Immature natural killer cell (primary cell): ENCODE data around the gene HSD17B10. TPM values are rescaled to one million over a fixed set of nuclear protein-coding genes. Genes with fewer than 3 reads are reported as not detected.

Experiments
- DNase-seq, 3 donors: peaks; one replicate each; pipeline ENCODE4 v3.0.0; 2022; ENCODE audit warnings: mixed read lengths in 1 of 3
- H3K27ac Mint-ChIP-seq, 6 donors: one replicate each; pipeline ENCODE4 v1.8.0; 2020; ENCODE audit warnings: mixed read lengths in 6 of 6, mild to moderate bottlenecking in 5 of 6, inconsistent platforms in 4 of 6, moderate library complexity in 3 of 6
- H3K27me3 Mint-ChIP-seq, 3 donors: one replicate each; pipeline ENCODE4 v1.8.0; 2020 to 2021; ENCODE audit warnings: low read depth in 3 of 3, mild to moderate bottlenecking in 3 of 3, mixed read lengths in 3 of 3, moderate library complexity in 3 of 3, inconsistent platforms in 1 of 3
- H3K36me3 Mint-ChIP-seq, 3 donors: one replicate each; pipeline ENCODE4 v1.8.0; 2020; ENCODE audit warnings: mixed read lengths in 3 of 3, inconsistent platforms in 2 of 3, mild to moderate bottlenecking in 2 of 3
- H3K4me1 Mint-ChIP-seq, 2 donors: one replicate each; pipeline ENCODE4 v1.8.0; 2020; ENCODE audit warnings: inconsistent platforms in 2 of 2, mild to moderate bottlenecking in 2 of 2, mixed read lengths in 2 of 2, moderate library complexity in 1 of 2
- H3K4me3 Mint-ChIP-seq, 5 donors: one replicate each; pipeline ENCODE4 v1.8.0; 2020; ENCODE audit warnings: mild to moderate bottlenecking in 5 of 5, mixed read lengths in 5 of 5, inconsistent platforms in 3 of 5, moderate library complexity in 3 of 5
- H3K9me3 Mint-ChIP-seq, 6 donors: one replicate each; pipeline ENCODE4 v1.8.0; 2020; ENCODE audit warnings: mild to moderate bottlenecking in 6 of 6, mixed read lengths in 6 of 6, inconsistent platforms in 4 of 6, moderate library complexity in 3 of 6
- polyA plus RNA-seq, 3 donors: library from polyadenylated mRNA; unstranded; fragments of 300-500 nt; fragmentation: Illumina TruSeq; gene quantifications; one replicate each; pipeline ENCODE4 v1.2.3, GENCODE V29; 2021

HSD17B10 gene
- polyA plus RNA-seq, 3 donors from 2014 or later: 170 to 194 (median 188) TPM

DNA sequence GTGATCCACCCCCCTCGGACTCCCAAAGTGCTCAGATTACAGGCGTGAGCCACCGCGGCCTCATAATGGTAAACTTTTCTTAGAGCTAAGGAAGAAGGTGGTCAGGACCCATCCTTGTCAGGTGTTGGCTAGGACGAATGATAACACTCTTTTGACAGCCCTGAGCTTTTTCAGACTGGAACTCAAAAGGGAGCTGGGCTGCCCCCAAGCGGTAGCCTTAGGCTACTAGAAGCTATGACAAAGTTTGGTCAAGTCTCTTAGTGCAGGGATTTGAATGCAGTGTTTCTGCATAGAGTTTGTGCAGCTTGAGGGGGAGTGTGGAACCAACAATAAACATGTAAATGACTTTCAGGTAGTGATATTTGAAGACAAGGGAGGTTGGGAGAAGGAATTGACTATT, 11.8 kb upstream of the HSD17B10 start:
- DNase-seq: peak in 1 of 3 donors; percentile 23
- H3K4me3 Mint-ChIP-seq: no peak overlapping the region
- peaks cover 10 to 12% of the 10 kb centered on the region in 2 donors for H3K4me1 Mint-ChIP-seq
- H3K27me3 Mint-ChIP-seq: peaks cover under 1 to 6% (median 2%) of the 10 kb centered on the region in 3 donors
- no peaks in the 10 kb centered on the region for H3K9me3 Mint-ChIP-seq
- H3K36me3 Mint-ChIP-seq: no peaks in the 10 kb centered on the region
- H3K27ac Mint-ChIP-seq: no peak overlapping the region

DNA sequence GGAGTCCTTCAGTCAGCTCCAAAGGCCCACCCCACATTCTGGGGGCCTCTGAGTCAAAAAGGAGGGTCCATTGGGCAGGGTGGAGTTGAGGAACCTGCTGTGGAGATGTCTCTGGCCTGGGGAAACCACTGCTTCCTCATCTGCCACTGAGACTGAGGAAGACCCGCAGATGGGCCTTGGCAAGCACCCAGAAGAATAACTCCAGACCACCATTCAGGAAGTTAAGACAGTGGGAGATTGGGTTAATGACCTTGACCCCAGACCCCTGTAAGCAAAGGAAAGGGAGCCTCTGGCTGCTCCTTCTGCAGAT, 8.1 kb upstream of the HSD17B10 start:
- H3K27me3 Mint-ChIP-seq: peaks cover 2 to 6% (median 3%) of the 10 kb centered on the region in 3 donors
- peaks cover 0 to 1% (median 0%) of the 10 kb centered on the region in 6 donors for H3K9me3 Mint-ChIP-seq
- DNase-seq: no peak
- no peaks in the 10 kb centered on the region for H3K36me3 Mint-ChIP-seq
- no peak overlapping the region for H3K27ac Mint-ChIP-seq
- peak overlapping the region in 2 of 5 donors; percentile 83 to 84 for H3K4me3 Mint-ChIP-seq
- peaks cover 11 to 15% of the 10 kb centered on the region in 2 donors for H3K4me1 Mint-ChIP-seq

DNA sequence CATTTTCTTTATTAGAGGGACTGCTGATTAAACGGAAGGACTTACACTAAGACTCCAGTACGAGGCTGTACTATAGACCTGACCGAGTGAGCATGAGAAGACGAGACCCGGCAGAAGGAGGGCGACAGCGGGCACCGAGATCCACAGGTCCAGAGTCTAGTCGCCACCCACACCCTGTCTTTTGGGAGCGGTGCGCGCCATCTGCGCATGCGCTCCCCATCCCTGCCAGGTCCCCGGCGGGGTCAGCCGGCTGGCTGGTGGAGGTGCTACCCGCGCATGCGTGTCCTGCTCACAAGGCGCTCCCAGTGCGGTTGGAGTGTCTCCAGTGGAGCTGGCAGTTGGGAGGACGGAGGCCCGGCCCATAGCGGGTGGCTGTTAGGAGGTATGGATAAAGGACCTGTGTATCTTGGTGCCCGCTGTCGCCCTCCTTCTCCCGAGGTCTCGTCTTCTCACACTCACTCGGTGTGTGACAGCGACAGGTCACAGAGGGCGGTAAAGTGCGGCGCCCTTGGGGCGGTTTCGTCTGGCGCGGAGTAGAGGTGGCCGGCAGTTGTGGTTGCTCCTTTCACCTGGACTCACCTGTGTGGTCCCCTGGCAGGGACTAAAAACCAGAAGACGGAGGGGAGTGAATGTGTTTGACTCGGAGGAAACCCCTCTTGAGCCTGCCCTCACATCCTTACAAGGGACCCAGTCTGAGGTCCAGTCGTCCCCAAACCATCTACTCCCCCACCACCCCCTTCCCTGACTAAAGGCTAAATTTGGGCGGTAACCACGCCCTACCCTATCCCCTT, 7.6 kb upstream of the HSD17B10 start:
- H3K27ac Mint-ChIP-seq: peak overlapping the region in 2 of 6 donors; percentile 18 to 75
- H3K27me3 Mint-ChIP-seq: peaks cover 2 to 6% (median 3%) of the 10 kb centered on the region in 3 donors
- no peaks in the 10 kb centered on the region for H3K36me3 Mint-ChIP-seq
- H3K4me1 Mint-ChIP-seq: peaks cover 11 to 15% of the 10 kb centered on the region in 2 donors
- DNase-seq: peak; percentile 59 to 73 (median 69)
- peak overlapping the region; percentile 74 to 84 (median 83) for H3K4me3 Mint-ChIP-seq
- peaks cover 0 to 1% (median 0%) of the 10 kb centered on the region in 6 donors for H3K9me3 Mint-ChIP-seq

DNA sequence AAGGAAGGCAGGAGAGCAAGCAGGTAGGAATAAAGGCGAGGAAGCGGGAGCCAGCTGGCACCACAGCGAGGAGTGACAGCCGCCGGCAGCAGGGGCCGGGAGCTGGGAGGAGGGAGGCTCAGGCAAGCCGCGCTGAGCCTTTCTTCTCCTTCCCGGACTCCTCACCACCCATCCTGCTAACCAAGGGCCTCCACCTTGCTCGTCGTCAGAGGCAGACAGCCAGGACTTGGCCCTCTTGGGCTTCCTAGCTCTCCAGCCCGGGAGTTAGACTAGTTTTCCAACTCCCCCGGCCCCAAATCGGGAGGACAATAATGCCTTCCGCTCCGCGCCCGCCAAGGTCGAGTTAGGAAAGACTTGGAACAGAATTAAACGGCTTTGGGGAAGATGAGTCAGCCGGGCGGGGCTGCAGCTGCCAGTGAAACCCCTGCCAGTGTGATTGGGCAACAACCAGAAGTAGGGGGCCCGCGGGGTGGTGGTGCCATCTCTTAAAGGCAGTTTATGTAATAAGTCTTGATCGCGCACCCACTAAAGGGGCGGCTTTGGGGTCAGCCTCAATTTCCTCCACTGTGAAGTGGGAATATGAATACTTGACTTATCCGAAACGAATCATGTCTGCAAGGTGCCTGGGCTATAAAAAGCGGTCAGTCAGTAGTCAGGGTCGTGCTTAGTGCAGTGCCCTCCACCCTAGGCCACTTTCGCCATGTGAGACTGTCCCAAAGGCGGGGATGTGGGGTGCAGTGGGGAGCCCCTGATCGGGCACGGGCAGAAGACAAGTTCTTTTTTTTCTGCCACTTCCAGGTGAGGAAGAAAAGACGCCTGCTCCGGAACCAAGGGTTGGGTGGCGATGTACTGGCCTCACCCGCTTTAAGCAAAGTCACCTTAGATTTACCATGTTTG, 6.7 kb upstream of the HSD17B10 start:
- Mint-ChIP-seq H3K9me3 (peaks cover 0 to 1% (median 0%) of the 10 kb centered on the region in 6 donors), H3K36me3 (no peaks in the 10 kb centered on the region), H3K27me3 (peaks cover 3 to 9% (median 4%) of the 10 kb centered on the region in 3 donors), H3K27ac (peak overlapping the region in 2 of 6 donors; percentile 17 to 75), H3K4me3 (peak overlapping the region; percentile 74 to 84 (median 83)), H3K4me1 (peaks cover 11 to 15% of the 10 kb centered on the region in 2 donors)
- DNase-seq: no peak

DNA sequence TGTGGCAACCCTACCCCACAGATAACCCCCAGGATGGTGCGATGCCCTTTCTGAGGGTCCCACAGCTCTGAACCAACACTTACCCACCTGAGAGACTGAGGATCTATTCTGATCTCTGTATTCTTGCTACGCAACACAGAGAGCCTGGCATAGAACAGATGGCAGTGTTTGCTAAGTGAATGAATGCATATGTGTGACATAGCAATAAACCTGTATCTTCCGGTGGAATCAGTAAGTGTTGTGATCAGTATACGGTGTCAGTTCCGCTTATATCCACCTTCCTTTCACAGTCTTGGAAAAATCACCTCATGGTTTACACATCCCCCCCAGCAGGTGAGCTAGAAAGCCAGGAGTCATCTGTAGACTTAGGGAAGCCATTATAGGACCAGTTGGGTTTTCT, 5.9 kb upstream of the HSD17B10 start:
- H3K4me1 Mint-ChIP-seq: peaks cover 11 to 15% of the 10 kb centered on the region in 2 donors
- H3K27ac Mint-ChIP-seq: no peak overlapping the region
- no peaks in the 10 kb centered on the region for H3K36me3 Mint-ChIP-seq
- peak overlapping the region in 2 of 5 donors; percentile 7 to 74 for H3K4me3 Mint-ChIP-seq
- DNase-seq: no peak
- H3K27me3 Mint-ChIP-seq: peaks cover 3 to 14% (median 4%) of the 10 kb centered on the region in 3 donors
- H3K9me3 Mint-ChIP-seq: peaks cover 0 to 1% (median 0%) of the 10 kb centered on the region in 6 donors

DNA sequence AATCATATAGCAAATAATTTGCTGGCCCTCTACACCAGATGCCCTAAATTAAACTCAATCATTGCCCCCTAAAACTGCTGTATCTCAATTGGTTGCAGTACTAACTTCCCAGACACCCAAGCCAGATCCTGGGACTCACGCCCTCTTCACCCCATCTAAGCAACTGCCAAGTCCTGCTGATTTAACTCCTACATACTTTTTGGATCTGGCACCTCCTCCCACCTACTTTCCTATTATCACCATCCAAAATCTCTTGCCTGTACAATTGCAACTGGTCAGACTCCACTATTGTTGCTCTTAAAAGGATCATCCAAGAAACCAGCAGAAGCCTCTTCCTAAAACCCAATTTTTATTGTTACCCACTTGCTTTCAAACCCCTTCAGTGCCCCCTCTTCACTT, 4.7 kb upstream of the HSD17B10 start:
- peaks cover 0 to 1% (median 0%) of the 10 kb centered on the region in 6 donors for H3K9me3 Mint-ChIP-seq
- no peak overlapping the region for H3K27ac Mint-ChIP-seq
- H3K4me1 Mint-ChIP-seq: peaks cover 21 to 25% of the 10 kb centered on the region in 2 donors
- DNase-seq: no peak
- peaks cover 3 to 16% (median 10%) of the 10 kb centered on the region in 3 donors for H3K27me3 Mint-ChIP-seq
- H3K4me3 Mint-ChIP-seq: no peak overlapping the region
- no peaks in the 10 kb centered on the region for H3K36me3 Mint-ChIP-seq

DNA sequence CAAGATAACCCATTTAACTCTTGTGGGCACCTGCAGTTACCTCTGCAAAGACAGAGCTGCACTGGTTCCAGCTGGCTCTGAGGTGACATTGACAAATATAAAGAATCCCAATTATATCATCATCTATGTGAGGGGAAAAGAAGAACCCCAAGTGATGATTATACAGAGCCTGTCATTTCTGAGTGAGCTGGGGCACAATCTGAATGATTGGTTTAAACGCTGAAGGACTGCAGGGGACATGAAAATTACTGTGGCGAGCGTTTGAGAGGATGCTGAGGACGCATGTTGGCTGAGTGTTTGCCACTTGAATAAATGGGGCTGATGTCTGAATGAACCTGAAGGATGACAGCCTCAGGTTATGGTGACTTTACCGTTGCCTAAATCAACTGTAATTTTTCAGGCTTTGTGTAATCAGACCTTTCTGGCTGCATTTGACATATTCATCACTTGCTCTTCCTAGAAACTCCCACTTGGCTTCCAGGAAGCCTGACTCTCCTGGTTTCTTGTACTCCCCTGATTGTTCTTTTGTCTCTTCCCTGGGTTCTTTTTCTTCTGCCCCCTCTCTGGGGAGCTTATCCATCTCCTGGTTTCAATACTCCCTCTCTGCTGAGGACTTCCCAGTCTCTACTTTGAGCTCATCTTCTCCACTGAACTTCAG, 4.1 kb upstream of the HSD17B10 start:
- Mint-ChIP-seq H3K27ac (no peak overlapping the region), H3K4me3 (no peak overlapping the region), H3K4me1 (peaks cover 25 to 30% of the 10 kb centered on the region in 2 donors), H3K27me3 (peaks cover 3 to 16% (median 10%) of the 10 kb centered on the region in 3 donors), H3K36me3 (no peaks in the 10 kb centered on the region), H3K9me3 (peaks cover 0 to 1% (median 0%) of the 10 kb centered on the region in 6 donors)
- DNase-seq: no peak

DNA sequence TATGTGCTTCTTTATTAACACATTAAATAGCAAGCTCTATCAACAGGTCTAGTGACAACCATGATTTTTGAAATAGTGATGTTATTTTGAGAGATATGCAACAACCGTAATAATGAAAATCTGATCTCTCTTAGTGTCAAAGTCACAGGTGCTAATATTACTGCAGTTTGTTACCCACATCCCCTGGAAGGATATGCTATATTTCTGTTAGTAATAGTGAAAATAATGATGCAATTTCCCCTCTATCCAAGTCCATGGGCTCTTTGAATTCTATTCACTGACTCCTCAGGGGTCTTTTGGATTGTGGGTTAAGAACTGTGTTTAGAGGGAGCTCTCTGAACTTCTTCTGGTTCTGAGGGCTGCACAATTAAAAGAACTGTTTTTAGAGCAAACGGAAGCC, 3.0 kb upstream of the HSD17B10 start:
- peaks cover 0 to 1% (median 0%) of the 10 kb centered on the region in 3 donors for H3K36me3 Mint-ChIP-seq
- H3K27ac Mint-ChIP-seq: no peak overlapping the region
- H3K4me1 Mint-ChIP-seq: peaks cover 26 to 32% of the 10 kb centered on the region in 2 donors
- no peak overlapping the region for H3K4me3 Mint-ChIP-seq
- H3K9me3 Mint-ChIP-seq: peaks cover 0 to 1% (median 0%) of the 10 kb centered on the region in 6 donors
- no peak for DNase-seq
- peaks cover 3 to 16% (median 9%) of the 10 kb centered on the region in 3 donors for H3K27me3 Mint-ChIP-seq

DNA sequence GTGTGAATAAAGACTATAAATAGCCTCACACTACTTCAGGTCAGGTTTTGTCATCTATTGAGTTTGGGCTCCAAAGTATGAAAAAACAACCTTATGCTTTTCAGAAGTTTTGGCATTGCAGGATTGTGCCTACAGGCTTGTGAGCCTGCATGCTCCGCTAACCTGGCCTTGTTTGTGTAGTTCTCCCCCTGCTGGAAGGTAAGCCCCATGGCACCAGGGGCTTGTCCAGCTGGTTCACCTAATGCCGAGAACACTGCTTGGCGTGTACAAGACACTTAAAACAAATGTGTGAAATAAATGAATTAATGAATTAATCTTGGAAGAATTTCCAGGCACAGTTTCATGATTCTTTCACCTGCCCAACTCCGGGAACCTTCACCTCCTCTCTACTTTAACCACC, 1.8 kb upstream of the HSD17B10 start:
- Mint-ChIP-seq H3K27ac (no peak overlapping the region), H3K4me3 (peak overlapping the region in 1 of 5 donors; percentile 30), H3K36me3 (peaks cover 0 to 6% (median 0%) of the 10 kb centered on the region in 3 donors), H3K4me1 (peaks cover 17 to 20% of the 10 kb centered on the region in 2 donors), H3K9me3 (peaks cover 0 to 1% (median 0%) of the 10 kb centered on the region in 6 donors), H3K27me3 (peaks cover 2 to 16% (median 8%) of the 10 kb centered on the region in 3 donors)
- peak; percentile 63 to 67 (median 64) for DNase-seq

DNA sequence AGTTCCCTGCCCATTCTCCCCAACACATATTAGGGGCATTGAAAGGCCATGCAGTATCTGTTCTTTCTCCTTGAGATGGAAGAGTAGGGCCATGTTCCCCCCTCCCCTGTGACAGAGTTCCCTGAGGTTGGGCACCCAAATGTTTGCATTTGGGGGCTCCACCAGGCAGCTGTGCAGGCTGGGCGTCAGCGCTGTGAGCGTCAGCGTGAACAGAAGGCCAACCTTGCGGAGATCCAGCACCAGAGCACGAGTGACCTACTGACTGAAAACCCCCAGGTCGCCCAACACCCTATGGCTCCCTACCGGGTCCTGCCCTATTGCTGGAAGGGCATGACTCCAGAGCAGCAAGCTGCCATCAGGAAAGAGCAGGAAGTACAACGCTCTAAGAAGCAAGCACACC, 3.9 kb downstream of the HSD17B10 start:
- peaks cover 0 to 6% (median 6%) of the 10 kb centered on the region in 3 donors for H3K27me3 Mint-ChIP-seq
- peaks cover 0 to 6% (median 0%) of the 10 kb centered on the region in 3 donors for H3K36me3 Mint-ChIP-seq
- peaks cover 16 to 17% of the 10 kb centered on the region in 2 donors for H3K4me1 Mint-ChIP-seq
- H3K4me3 Mint-ChIP-seq: no peak overlapping the region
- no peak for DNase-seq
- peak overlapping the region in 1 of 6 donors; percentile 62 for H3K27ac Mint-ChIP-seq
- no peaks in the 10 kb centered on the region for H3K9me3 Mint-ChIP-seq

DNA sequence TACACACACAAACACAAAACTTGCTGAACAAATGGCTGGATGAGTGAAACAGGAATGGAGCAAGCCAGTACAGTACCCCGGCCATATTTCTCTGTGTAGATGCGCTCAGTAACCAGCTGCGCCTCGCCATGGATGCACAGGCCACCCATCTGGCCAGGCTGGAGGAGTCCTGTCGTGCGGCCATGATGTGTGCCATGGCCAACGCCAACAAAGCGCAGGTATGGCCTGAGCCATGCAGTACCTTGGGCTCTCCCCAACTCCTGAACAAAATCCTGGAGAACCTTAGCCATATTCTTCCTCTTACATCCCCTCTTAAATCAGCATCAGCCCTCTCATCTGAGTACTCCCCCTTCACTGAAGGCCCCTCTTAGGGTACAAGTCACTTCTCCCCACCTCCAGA, 4.4 kb downstream of the HSD17B10 start:
- DNase-seq: no peak
- Mint-ChIP-seq H3K4me3 (no peak overlapping the region), H3K27me3 (peaks cover 0 to 8% (median 2%) of the 10 kb centered on the region in 3 donors), H3K4me1 (peaks cover 16% of the 10 kb centered on the region in 2 donors), H3K27ac (peak overlapping the region in 2 of 6 donors; percentile 6 to 62), H3K9me3 (no peaks in the 10 kb centered on the region), H3K36me3 (peaks cover 0 to 6% (median 0%) of the 10 kb centered on the region in 3 donors)

DNA sequence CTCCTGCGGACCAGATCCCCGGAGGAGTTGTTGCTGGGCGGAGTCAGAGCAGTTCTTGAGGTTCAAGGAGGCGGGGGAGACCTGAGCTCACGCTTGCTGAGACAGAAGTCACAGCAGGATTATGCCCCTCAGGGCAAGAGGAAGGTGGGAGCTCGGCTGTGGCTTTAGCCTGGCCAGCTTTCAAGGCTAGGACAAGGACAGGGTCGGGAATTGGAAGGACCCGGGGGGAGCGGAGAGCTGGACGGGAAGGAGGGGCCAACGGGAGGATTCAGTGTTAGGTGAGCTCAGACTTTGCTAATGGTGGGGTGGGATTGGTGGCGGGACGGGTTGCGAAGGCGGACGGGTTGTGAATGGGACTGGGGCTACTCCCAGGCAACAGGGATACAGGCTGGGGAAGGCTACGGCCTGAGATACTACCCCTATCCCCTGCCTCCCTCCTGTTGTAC, 11.3 kb downstream of the HSD17B10 start, which contains the start of gene RIBC1:
Gene RIBC1 (plus strand): TSS at position 13 of the 446 bp plus-strand sequence. CDS start 3,404 bp downstream, outside the sequence.
- no peak for DNase-seq
- H3K9me3 Mint-ChIP-seq: no peaks in the 10 kb centered on the region
- peak within 1 kb of the TSS; percentile 92 to 97 (median 94) for H3K4me3 Mint-ChIP-seq
- peaks cover 6 to 14% (median 7%) of the 10 kb centered on the region in 3 donors for H3K27me3 Mint-ChIP-seq
- H3K27ac Mint-ChIP-seq: peak within 1 kb of the TSS; percentile 94 to 99 (median 98)
- H3K4me1 Mint-ChIP-seq: peaks cover 31 to 38% of the 10 kb centered on the region in 2 donors
- H3K36me3 Mint-ChIP-seq: no peaks in the 10 kb centered on the region
